ENCODE data around the gene TLE6. TPM values are rescaled to one million over a fixed set of nuclear protein-coding genes. Genes with fewer than 3 reads are reported as not detected.

The TLE6 gene
- total and polyA plus RNA-seq, 2 of the 13 experiments (the other 11 are each of a cell fraction or from before 2014, with no cell fraction given): 0.24 to 5.5 TPM

GRCh38 chr19:2962018-2962670 is 15.2 kb upstream of the TLE6 start (continued):
- TF ChIP-seq, protein P1, sequence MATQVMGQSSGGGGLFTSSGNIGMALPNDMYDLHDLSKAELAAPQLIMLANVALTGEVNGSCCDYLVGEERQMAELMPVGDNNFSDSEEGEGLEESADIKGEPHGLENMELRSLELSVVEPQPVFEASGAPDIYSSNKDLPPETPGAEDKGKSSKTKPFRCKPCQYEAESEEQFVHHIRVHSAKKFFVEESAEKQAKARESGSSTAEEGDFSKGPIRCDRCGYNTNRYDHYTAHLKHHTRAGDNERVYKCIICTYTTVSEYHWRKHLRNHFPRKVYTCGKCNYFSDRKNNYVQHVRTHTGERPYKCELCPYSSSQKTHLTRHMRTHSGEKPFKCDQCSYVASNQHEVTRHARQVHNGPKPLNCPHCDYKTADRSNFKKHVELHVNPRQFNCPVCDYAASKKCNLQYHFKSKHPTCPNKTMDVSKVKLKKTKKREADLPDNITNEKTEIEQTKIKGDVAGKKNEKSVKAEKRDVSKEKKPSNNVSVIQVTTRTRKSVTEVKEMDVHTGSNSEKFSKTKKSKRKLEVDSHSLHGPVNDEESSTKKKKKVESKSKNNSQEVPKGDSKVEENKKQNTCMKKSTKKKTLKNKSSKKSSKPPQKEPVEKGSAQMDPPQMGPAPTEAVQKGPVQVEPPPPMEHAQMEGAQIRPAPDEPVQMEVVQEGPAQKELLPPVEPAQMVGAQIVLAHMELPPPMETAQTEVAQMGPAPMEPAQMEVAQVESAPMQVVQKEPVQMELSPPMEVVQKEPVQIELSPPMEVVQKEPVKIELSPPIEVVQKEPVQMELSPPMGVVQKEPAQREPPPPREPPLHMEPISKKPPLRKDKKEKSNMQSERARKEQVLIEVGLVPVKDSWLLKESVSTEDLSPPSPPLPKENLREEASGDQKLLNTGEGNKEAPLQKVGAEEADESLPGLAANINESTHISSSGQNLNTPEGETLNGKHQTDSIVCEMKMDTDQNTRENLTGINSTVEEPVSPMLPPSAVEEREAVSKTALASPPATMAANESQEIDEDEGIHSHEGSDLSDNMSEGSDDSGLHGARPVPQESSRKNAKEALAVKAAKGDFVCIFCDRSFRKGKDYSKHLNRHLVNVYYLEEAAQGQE (IDR thresholded peaks at IDR 0.05; ENCODE audit: borderline replicate concordance in 1 of 2, low read depth in 1 of 2, low read length in 2 of 2): no peak
- TF ChIP-seq, protein P2, sequence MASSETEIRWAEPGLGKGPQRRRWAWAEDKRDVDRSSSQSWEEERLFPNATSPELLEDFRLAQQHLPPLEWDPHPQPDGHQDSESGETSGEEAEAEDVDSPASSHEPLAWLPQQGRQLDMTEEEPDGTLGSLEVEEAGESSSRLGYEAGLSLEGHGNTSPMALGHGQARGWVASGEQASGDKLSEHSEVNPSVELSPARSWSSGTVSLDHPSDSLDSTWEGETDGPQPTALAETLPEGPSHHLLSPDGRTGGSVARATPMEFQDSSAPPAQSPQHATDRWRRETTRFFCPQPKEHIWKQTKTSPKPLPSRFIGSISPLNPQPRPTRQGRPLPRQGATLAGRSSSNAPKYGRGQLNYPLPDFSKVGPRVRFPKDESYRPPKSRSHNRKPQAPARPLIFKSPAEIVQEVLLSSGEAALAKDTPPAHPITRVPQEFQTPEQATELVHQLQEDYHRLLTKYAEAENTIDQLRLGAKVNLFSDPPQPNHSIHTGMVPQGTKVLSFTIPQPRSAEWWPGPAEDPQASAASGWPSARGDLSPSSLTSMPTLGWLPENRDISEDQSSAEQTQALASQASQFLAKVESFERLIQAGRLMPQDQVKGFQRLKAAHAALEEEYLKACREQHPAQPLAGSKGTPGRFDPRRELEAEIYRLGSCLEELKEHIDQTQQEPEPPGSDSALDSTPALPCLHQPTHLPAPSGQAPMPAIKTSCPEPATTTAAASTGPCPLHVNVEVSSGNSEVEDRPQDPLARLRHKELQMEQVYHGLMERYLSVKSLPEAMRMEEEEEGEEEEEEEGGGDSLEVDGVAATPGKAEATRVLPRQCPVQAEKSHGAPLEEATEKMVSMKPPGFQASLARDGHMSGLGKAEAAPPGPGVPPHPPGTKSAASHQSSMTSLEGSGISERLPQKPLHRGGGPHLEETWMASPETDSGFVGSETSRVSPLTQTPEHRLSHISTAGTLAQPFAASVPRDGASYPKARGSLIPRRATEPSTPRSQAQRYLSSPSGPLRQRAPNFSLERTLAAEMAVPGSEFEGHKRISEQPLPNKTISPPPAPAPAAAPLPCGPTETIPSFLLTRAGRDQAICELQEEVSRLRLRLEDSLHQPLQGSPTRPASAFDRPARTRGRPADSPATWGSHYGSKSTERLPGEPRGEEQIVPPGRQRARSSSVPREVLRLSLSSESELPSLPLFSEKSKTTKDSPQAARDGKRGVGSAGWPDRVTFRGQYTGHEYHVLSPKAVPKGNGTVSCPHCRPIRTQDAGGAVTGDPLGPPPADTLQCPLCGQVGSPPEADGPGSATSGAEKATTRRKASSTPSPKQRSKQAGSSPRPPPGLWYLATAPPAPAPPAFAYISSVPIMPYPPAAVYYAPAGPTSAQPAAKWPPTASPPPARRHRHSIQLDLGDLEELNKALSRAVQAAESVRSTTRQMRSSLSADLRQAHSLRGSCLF (CRISPR knock-in tag; IDR thresholded peaks at IDR 0.05; ENCODE audit: borderline replicate concordance): no peak
- no peak for TF ChIP-seq FIP1L1 (IDR thresholded peaks at IDR 0.05; ENCODE audit: borderline replicate concordance, insufficient read depth, low read depth, low read length)
- no peak for TF ChIP-seq ZNF274 (CRISPR knock-in tag; IDR thresholded peaks at IDR 0.05)
- no peak for TF ChIP-seq ZNF777 (CRISPR knock-in tag; IDR thresholded peaks at IDR 0.05)
- no peak for TF ChIP-seq ZHX2 (IDR thresholded peaks at IDR 0.05; ENCODE audit: low read depth)
- no peak for TF ChIP-seq ZHX2 (CRISPR knock-in tag; IDR thresholded peaks at IDR 0.05; ENCODE audit: borderline replicate concordance)
- peak in 1 of 2 experiments; percentile 32; a peak in 1 of 4 replicates for TF ChIP-seq KLF16 (CRISPR knock-in tag; IDR thresholded peaks at IDR 0.05)
- no peak for TF ChIP-seq ATRX (CRISPR knock-in tag; IDR thresholded peaks at IDR 0.05; ENCODE audit: borderline replicate concordance)
- peak; percentile 99 for TF ChIP-seq ATF2 (CRISPR knock-in tag; IDR thresholded peaks at IDR 0.05)

Measured in HepG2 (cell line).